Activated CD8-positive, alpha-beta T cell treated with anti-CD3 and anti-CD28 coated beads for 36 hours (primary cell): ENCODE results near the gene OCA2. TPM values are rescaled to one million over a fixed set of nuclear protein-coding genes. Genes with fewer than 3 reads are reported as not detected.

ENCODE experiments used
- ATAC-seq: fragments of 200-7000 bp; cut with Tn5 transposase; one replicate; pipeline ENCODE4 v1.10.0; 2021; ENCODE audit warnings: mild to moderate bottlenecking, moderate library complexity
- CTCF ChIA-PET: fragments of 350-600 bp; sonication (Branson Sonifier 250); formaldehyde crosslinking; loops from one replicate; lab custom pipeline; 2021; ENCODE audit warnings: antibody characterized with exemption; lab: Charles Lee
- POLR2A ChIA-PET: fragments of 350-600 bp; sonication (Branson Sonifier 250); formaldehyde crosslinking; loops from one replicate; lab custom pipeline; 2021; ENCODE audit warnings: antibody characterized with exemption; lab: Charles Lee
- DNase-seq: peaks from one replicate; pipeline ENCODE4 v3.0.0-alpha.2; 2020
- H3K27ac Mint-ChIP-seq: one replicate; pipeline ENCODE4 v1.8.0; 2021; ENCODE audit warnings: mild to moderate bottlenecking, mixed read lengths
- H3K27me3 Mint-ChIP-seq: one replicate; pipeline ENCODE4 v1.8.0; 2021; ENCODE audit warnings: mixed read lengths
- H3K36me3 Mint-ChIP-seq: one replicate; pipeline ENCODE4 v1.8.0; 2021; ENCODE audit warnings: low read depth, mixed read lengths
- H3K4me1 Mint-ChIP-seq: one replicate; pipeline ENCODE4 v1.8.0; 2021; ENCODE audit warnings: low read depth, mixed read lengths
- H3K4me3 Mint-ChIP-seq: one replicate; pipeline ENCODE4 v1.8.0; 2021; ENCODE audit warnings: mild to moderate bottlenecking, moderate library complexity, mixed read lengths
- H3K9me3 Mint-ChIP-seq: one replicate; pipeline ENCODE4 v1.8.0; 2021; ENCODE audit warnings: mixed read lengths
- intact Hi-C: fragments of 100-400 bp; cut with micrococcal nuclease; formaldehyde crosslinking; loops from one replicate; pipeline ENCODE4 v1.10.0; 2022
- total RNA-seq, 2 experiments: library from RNA; stranded (reverse); gene quantifications; one replicate each; pipeline ENCODE4 v1.2.3, GENCODE V29; 2021
- TF ChIP-seq, protein P1 (sequence below): fragments of 200-600 bp; IDR thresholded peaks from one replicate; pipeline ENCODE4 v1.8.0; 2022; ENCODE audit warnings: antibody characterized with exemption, mild to moderate bottlenecking

OCA2 gene
- total RNA-seq, 2 experiments from 2014 or later, result not detected

DNA sequence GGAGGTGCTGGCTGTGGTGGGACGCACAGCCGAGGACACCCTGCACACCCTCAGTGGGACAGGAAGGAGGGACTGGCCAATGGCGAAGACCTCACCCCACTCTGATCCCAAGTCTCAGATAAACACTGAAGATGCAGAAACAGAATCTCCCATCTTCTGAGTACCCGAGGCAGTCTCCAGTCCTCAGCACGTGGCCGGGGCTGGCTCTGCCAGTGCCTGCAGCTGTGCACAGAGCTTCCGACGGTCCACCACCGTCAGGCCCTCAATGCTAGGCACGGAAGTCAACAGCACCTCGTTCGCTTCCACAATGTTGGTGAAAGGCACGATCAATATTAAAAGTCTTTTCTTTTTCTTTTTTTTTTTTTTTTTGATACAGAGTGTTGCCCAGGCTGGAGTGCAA lies 16.8 kb upstream of the OCA2 start:
- Mint-ChIP-seq H3K4me3 (no peak overlapping the region), H3K4me1 (no peaks in the 10 kb centered on the region), H3K27ac (no peak overlapping the region), H3K27me3 (no peaks in the 10 kb centered on the region), H3K36me3 (peaks cover 19% of the 10 kb centered on the region), H3K9me3 (no peaks in the 10 kb centered on the region)
- ChIA-PET POLR2A (interaction anchor here (1.0 kb wide), 1 partner anchor 54 kb away, joined by 3 read pairs; no protein-coding TSS in a partner anchor), CTCF (interaction anchor here (2.6 kb wide), 1 partner anchor 10 kb away, joined by 11 read pairs; no protein-coding TSS in a partner anchor)
- ATAC-seq, result no peak
- intact Hi-C loops, result no loop called here
- TF ChIP-seq, protein P1, sequence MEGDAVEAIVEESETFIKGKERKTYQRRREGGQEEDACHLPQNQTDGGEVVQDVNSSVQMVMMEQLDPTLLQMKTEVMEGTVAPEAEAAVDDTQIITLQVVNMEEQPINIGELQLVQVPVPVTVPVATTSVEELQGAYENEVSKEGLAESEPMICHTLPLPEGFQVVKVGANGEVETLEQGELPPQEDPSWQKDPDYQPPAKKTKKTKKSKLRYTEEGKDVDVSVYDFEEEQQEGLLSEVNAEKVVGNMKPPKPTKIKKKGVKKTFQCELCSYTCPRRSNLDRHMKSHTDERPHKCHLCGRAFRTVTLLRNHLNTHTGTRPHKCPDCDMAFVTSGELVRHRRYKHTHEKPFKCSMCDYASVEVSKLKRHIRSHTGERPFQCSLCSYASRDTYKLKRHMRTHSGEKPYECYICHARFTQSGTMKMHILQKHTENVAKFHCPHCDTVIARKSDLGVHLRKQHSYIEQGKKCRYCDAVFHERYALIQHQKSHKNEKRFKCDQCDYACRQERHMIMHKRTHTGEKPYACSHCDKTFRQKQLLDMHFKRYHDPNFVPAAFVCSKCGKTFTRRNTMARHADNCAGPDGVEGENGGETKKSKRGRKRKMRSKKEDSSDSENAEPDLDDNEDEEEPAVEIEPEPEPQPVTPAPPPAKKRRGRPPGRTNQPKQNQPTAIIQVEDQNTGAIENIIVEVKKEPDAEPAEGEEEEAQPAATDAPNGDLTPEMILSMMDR, result no peak
- DNase-seq, result no peak

DNA sequence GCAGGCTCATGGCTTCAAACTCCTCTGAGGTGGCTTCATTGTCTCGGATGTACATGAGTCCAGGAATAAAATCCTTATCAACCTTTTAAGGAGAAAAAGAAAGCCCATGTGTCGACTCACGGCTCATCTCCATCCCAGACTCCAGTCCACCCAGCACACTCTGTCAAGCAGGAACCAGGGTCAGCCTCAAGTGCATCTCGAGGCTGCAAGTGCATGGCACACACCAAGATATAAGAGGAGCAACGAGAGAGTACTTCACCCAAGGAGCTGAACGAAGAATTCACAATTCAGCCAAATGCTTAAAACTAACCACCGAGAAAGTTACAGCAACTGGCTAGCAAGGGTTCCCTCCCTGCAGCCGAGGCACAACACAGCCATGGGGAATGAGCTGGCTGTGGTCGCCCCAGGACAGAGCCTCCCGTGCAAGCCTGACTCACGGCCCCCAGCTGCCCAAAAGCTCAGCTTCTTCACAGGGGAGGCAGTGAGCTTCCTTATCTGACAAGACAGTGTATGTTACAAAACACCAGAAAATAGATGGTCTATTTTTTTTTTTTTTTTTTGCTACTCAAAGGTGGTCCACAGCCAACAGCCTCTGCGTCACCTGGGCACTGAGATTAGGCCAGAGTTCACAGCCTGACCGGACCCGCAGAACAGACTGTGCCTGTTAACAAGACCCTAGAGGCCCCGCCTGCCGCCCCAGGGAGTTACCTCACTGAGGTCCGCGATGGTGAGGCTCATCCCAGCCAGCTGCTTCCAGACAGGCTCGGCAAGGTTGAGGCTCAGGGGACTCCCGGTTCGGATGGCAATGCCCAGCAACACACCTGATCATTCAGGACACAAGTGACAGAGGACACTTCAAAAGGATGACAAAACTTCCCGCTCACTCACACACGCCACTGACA lies 15.9 kb upstream of the OCA2 start:
- ChIA-PET CTCF (interaction anchor here (2.6 kb wide), 1 partner anchor 11 kb away, joined by 11 read pairs; no protein-coding TSS in a partner anchor), POLR2A (no interaction called here)
- Mint-ChIP-seq H3K27ac (no peak overlapping the region), H3K4me3 (no peak overlapping the region), H3K36me3 (peaks cover 19% of the 10 kb centered on the region), H3K4me1 (no peaks in the 10 kb centered on the region), H3K9me3 (no peaks in the 10 kb centered on the region), H3K27me3 (no peaks in the 10 kb centered on the region)
- ATAC-seq (no peak), DNase-seq (no peak)
- TF ChIP-seq, protein P1, result no peak
- intact Hi-C loops, result no loop called here

DNA sequence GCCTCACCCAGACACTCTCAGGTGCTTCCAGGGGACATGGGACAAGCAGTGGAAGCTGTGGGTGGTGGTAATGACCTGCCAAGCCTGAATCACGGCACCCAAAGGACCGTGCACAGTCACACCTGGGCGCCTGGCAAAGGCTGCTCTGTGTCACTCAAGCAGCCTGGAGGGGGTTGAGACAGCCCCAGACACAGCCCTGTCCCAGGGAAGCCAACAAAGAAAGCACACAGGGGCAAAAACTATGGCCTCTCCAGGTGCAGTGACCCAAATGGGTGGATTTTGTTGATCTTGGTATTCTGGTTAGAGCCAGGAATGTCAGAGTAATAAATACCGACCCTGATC lies 15.0 kb upstream of the OCA2 start:
- CTCF ChIA-PET, result interaction anchor here (1.0 to 2.6 kb wide), 2 partner anchors 11 to 12 kb away, joined by 3 to 11 read pairs; no protein-coding TSS in a partner anchor
- no peak for ATAC-seq
- Mint-ChIP-seq H3K27ac (no peak overlapping the region), H3K27me3 (no peaks in the 10 kb centered on the region), H3K36me3 (peaks cover 19% of the 10 kb centered on the region), H3K4me1 (no peaks in the 10 kb centered on the region), H3K9me3 (no peaks in the 10 kb centered on the region), H3K4me3 (no peak overlapping the region)
- intact Hi-C loops, result no loop called here
- no peak for DNase-seq
- POLR2A ChIA-PET, result interaction anchor here (0.6 kb wide), 1 partner anchor 49 kb away, joined by 4 read pairs; no protein-coding TSS in a partner anchor
- TF ChIP-seq, protein P1, result no peak

DNA sequence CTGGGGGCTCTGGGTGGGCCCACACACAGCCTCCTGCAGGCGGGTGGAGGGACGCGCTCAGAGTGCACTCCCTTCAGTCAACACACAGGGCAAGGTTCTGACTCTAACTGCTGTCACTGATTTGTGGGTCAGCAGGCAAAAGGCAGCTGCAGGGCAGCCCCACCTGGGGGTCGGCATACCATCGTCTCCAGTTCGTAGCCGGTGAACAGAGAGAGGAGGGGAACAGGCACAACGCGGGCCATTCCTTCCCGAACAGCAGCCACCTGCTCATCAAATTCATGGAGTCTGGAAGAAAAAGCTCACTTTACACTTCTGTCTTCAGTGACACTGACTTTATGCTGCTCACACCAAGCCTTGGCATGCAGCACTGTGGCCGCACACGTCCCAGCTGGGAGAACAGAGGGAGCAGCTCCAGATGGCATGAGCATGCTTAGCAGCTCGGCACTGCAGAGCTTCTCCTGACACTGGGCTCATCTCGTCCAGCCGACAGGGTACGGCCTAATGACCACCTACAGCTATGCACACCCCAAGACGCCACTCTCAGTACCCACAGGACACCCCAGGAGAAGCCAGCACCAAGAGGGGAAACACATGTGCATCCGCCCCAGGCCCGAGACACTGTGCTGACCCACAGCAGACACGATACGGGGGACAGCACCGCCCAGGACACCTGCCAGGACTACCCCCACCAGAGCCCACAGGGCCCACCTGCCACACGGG lies 14.4 kb upstream of the OCA2 start:
- Mint-ChIP-seq H3K36me3 (peaks cover 17% of the 10 kb centered on the region), H3K27ac (no peak overlapping the region), H3K9me3 (no peaks in the 10 kb centered on the region), H3K27me3 (no peaks in the 10 kb centered on the region), H3K4me1 (no peaks in the 10 kb centered on the region), H3K4me3 (no peak overlapping the region)
- TF ChIP-seq, protein P1, result no peak
- intact Hi-C loops, result no loop called here
- ChIA-PET CTCF (interaction anchor here (1.0 kb wide), 1 partner anchor 13 kb away, joined by 3 read pairs; no protein-coding TSS in a partner anchor), POLR2A (interaction anchor here (0.6 kb wide), 1 partner anchor 49 kb away, joined by 4 read pairs; no protein-coding TSS in a partner anchor)
- no peak for DNase-seq
- no peak for ATAC-seq
